Stimulated activated CD4-positive, alpha-beta T cell treated with anti-CD3 and anti-CD28 coated beads, Interleukin-1b, Interleukin-23, amount 100 ng/mL, for 1 hour (primary cell): Measurements from ENCODE around the gene P3H3.

Experiments used
- DNase-seq, 2 donors: peaks; one replicate each; pipeline ENCODE4 v3.0.0-alpha.2; 2020; ENCODE audit warnings: low read depth in 2 of 2

The P3H3 gene

DNA sequence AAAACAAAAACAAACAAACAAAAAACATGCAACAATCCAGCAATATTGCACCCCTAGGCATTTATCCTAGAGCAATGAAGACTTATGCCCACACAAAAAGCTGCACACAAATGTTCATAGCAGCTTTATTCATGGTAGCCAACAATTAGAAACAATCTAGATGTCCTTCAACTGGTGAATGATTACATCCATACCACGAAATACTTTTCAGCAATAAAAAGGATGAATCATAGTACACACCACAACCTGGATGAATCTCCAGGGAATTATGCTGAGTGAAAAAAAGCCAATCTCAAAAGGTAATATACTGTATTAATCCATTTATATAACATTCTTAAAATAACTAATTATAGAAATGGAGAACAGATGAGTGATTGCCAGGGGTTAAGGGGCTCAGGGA lies 21.0 kb upstream of the P3H3 start:
- DNase-seq, result no peak

DNA sequence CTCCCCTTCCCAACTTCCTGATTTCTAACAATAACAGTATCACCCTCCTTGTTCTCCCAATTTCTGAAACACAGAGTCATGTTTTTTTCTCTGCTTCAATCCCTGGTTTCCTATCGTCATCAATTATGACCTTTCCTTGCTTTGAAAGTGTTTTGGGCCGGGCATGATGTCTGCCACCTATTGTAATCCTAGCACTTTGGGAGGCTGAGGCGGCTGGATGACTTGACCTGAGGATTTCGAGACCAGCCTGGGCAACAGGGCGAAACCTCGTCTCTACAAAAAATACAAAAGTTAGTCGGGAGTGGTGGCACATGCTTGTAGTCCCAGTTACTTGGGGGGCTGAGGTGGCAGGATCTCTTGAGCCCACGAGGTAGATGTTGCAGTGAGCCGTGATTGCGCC lies 19.2 kb upstream of the P3H3 start:
- no peak for DNase-seq

- DNase-seq, result no peak
Observed at GRCh38 chr12:6810758-6811157, 17.4 kb upstream of the P3H3 start.

- no peak for DNase-seq
Observed at GRCh38 chr12:6813363-6813762, 14.8 kb upstream of the P3H3 start.

DNA sequence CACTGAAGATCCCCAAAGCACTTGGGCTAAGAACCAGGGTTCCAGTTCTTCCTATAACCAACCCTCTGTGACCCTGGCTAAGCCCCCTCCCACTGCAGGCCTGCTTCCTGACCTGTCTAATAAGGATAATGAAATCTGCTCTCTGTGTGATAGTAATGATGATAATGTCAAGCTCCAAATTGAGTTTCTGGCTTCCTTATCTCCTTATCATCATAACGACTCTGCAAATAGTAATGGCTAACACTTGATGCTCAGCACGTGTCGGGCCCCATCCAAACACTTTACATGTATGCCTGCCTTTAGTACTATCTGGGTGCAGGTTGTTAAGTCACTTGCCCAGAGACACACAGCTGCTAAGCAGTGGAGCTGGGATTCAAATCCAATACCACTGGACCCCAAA lies 11.6 kb upstream of the P3H3 start:
- no peak for DNase-seq

GRCh38 chr12:6817098-6817497 lies 11.1 kb upstream of the P3H3 start:
- no peak for DNase-seq

GRCh38 chr12:6817662-6818157 lies 10.5 kb upstream of the P3H3 start:
- DNase-seq, result no peak

GRCh38 chr12:6818222-6818621 lies 10.0 kb upstream of the P3H3 start:
- DNase-seq, result no peak

- no peak for DNase-seq
Observed at GRCh38 chr12:6818645-6819044, 9.6 kb upstream of the P3H3 start.

GRCh38 chr12:6819106-6820030 lies 8.8 kb upstream of the P3H3 start:
- DNase-seq, result no peak

GRCh38 chr12:6820166-6820565 lies 8.0 kb upstream of the P3H3 start:
- DNase-seq, result no peak

DNA sequence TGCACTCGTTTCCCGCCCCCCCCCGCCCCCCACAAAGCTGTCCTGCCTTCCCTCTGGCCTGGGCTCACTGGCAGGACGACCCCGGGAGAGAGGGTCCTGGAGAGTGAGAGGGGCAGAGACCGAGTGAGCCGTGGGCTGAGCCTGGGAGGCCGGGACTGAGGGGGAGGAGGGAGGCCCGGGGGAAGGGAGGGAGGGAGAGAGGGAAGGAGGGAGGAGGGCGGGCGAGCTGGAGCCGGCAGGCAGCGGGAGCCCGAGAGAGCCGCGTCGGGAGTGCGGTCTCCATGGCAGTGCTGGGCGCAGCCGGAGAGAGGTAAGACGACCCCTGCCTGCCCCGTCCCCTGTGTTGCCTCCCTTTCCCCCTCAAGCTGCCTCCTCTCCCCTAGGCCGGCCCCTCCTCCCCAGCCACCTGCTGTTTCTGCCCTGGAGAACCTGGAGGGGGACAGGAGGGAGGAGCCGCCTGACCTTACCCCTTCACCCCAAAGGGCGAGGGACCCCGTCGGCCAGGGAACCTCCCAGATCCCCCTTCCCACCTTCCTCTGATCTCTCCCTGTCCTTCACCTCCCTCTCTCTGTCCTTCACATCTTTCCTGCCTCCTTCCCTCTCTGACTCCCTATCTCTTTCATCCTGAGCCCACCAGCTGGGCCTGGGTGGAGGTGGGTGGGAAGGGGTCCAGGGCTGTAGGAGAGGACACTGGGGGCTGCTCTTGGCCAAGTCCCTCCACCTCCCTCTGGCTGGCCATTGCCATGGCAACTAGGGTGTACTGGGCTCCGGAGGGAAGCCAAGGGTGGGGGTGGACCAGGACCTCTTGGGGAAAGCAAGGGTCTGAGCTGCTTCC lies 6.4 kb upstream of the P3H3 start, which contains the start of gene GPR162:
TSS of gene GPR162 (plus strand) at position 231 of the 835 bp plus-strand sequence. CDS start 2,078 bp downstream, outside the sequence.
- no peak for DNase-seq

- no peak for DNase-seq
Observed at GRCh38 chr12:6822426-6823135, 5.6 kb upstream of the P3H3 start.

DNA sequence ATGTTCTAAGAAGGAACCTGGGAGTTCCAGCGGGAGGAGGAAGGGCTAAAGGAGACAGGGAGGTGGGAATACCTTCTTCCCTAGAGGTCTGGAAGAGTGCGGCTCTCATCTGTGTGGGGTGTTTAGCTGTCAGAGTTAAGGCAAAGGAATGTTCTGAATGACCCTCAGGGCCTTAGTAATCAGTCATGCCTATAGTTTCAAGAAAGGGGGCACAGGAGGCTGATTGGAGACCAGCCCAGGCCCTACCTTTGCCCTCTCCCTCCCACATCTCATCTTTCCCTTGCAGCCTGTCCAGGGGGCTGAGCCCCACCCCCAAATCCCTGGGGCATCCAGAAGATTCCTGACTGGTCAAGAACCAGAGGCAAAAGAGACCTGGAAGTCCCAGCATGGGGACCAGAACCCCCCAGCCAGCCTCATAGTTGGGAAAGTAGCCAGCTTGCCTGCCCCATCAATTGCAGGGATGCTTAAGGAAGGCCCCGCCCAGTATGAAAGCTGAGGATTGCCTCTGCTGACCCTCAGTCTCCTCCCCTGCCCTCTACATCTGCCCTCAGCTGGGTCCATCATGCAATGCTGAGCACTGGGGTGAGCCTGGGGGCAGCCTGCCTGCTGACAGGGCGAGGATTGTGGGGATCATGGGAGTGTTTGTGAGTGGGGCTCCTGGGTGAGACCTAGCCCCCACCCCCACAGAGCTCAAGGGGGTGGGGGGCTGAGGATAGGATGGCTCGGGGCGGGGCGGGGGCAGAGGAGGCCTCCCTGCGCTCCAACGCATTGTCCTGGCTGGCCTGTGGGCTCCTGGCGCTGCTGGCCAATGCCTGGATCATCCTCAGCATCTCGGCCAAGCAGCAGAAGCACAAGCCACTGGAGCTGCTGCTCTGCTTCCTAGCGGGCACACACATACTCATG lies 4.8 kb upstream of the P3H3 start:
- DNase-seq, result no peak

DNA sequence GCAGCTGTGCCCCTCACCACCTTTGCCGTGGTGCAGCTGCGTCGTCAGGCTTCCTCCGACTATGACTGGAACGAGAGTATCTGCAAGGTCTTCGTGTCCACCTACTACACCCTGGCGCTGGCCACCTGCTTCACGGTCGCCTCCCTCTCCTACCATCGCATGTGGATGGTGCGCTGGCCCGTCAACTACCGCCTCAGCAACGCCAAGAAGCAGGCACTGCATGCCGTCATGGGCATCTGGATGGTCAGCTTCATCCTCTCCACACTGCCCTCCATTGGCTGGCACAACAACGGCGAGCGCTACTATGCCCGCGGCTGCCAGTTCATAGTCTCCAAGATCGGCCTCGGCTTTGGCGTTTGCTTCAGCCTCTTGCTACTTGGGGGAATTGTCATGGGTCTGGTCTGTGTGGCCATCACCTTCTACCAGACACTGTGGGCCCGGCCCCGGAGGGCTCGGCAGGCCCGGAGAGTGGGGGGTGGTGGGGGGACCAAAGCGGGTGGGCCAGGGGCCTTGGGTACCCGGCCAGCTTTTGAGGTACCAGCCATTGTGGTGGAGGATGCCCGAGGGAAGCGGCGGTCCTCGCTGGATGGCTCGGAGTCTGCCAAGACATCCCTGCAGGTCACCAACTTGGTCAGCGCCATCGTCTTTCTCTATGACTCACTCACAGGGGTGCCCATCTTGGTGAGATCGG lies 4.0 kb upstream of the P3H3 start:
- DNase-seq, result no peak

GRCh38 chr12:6824901-6825381 lies 3.3 kb upstream of the P3H3 start:
- no peak for DNase-seq

- DNase-seq, result peak; percentile 68 to 82
Observed at GRCh38 chr12:6825398-6826124, 2.6 kb upstream of the P3H3 start.

- DNase-seq, result no peak
Observed at GRCh38 chr12:6826125-6826733, 2.0 kb upstream of the P3H3 start.
